Panc1 (cell line): ENCODE data around the gene EXTL1. TPM values are rescaled to one million over a fixed set of nuclear protein-coding genes. Genes with fewer than 3 reads are reported as not detected.

Experiments
- ATAC-seq: fragments of 200-7000 bp; cut with Tn5 transposase; 2 replicates; pipeline ENCODE4 v1.9.1; 2020; ENCODE audit warnings: mild to moderate bottlenecking, moderate library complexity
- BruUV-seq: library from RNA; stranded (reverse); fragments of 400-500 nt; replicated peaks from 2 replicates; lab custom pipeline; 2021; lab: Mats Ljungman, UMichigan
- CTCF ChIA-PET: fragments of 300-600 bp; sonication (Branson Sonifier 250); formaldehyde crosslinking; loops from one replicate; lab custom pipeline; 2022; ENCODE audit warnings: antibody characterized with exemption; lab: Charles Lee
- POLR2A ChIA-PET: fragments of 300-600 bp; sonication (Branson Sonifier 250); formaldehyde crosslinking; loops from one replicate; lab custom pipeline; 2022; ENCODE audit warnings: antibody characterized with exemption; lab: Charles Lee
- DNase-seq: peaks from one replicate; pipeline ENCODE4 v3.0.0-alpha.2; 2010; ENCODE audit warnings: low read depth, low spot score
- H3K27ac ChIP-seq: 2 replicates; pipeline ENCODE4 v1.5.1; 2011; ENCODE audit warnings: mild to moderate bottlenecking, low read length, inconsistent platforms
- H3K27me3 ChIP-seq: fragments of 200-500 bp; sonication (Bioruptor generic); 2 replicates; pipeline ENCODE4 v1.6.0; 2014; ENCODE audit warnings: low read length, inconsistent platforms; ENCODE audit not compliant: control insufficient read depth, insufficient read depth
- H3K36me3 ChIP-seq: fragments of 200-500 bp; sonication (Bioruptor generic); 2 replicates; pipeline ENCODE4 v1.5.1; 2014; ENCODE audit warnings: inconsistent platforms, mild to moderate bottlenecking, low read length, moderate library complexity; ENCODE audit not compliant: control insufficient read depth, insufficient read depth
- H3K4me1 ChIP-seq: 2 replicates; pipeline ENCODE4 v1.5.1; 2011; ENCODE audit warnings: inconsistent platforms, mild to moderate bottlenecking, low read length, moderate library complexity; ENCODE audit not compliant: control insufficient read depth, insufficient read depth
- H3K4me3 ChIP-seq, 2 experiments: 2 replicates each; pipeline ENCODE4 v1.5.1; 2011 to 2012; ENCODE audit warnings: low read depth in 2 of 2, low read length in 2 of 2, mild to moderate bottlenecking in 2 of 2, inconsistent platforms in 1 of 2, moderate library complexity in 1 of 2
- H3K9me3 ChIP-seq: fragments of 200-500 bp; sonication (Bioruptor generic); 2 replicates; pipeline ENCODE4 v1.5.1; 2014; ENCODE audit warnings: low read depth, mild to moderate bottlenecking, inconsistent platforms, low read length, moderate library complexity; ENCODE audit not compliant: control insufficient read depth, insufficient read depth
- CTCF ChIP-seq: fragments of 450-650 bp; IDR thresholded peaks from 2 replicates; pipeline ENCODE4 v1.5.1; 2017; ENCODE audit warnings: mild to moderate bottlenecking
- POLR2AphosphoS5 ChIP-seq: IDR thresholded peaks from 2 replicates; pipeline ENCODE4 v1.6.1; 2012; ENCODE audit warnings: mild to moderate bottlenecking, low read depth, low read length, moderate library complexity
- REST ChIP-seq, 2 experiments: IDR thresholded peaks; 2 replicates each; pipeline ENCODE4 v1.6.1; 2011 to 2012; ENCODE audit warnings: low read depth in 2 of 2, control low read depth in 1 of 2, low read length in 1 of 2, mild to moderate bottlenecking in 1 of 2, moderate library complexity in 1 of 2; ENCODE audit not compliant: insufficient read depth in 1 of 2
- SIN3A ChIP-seq: IDR thresholded peaks from 2 replicates; pipeline ENCODE4 v1.6.1; 2012; ENCODE audit warnings: low read depth, mild to moderate bottlenecking, low read length, moderate library complexity, borderline replicate concordance; ENCODE audit not compliant: insufficient read depth
- TCF7L2 ChIP-seq: IDR thresholded peaks from 2 replicates; pipeline ENCODE4 v1.6.1; 2011; ENCODE audit warnings: mild to moderate bottlenecking, low read depth, low read length, inconsistent platforms
- in situ Hi-C: cut with HindIII; loops from 2 replicates; pipeline ENCODE4 v1.10.0; 2016; ENCODE audit warnings: low sequenced_read_pairs, low pct_unique_long_range_greater_than_20kb
- intact Hi-C: fragments of 100-400 bp; cut with micrococcal nuclease; formaldehyde crosslinking; loops from one replicate; pipeline ENCODE4 v1.10.0; 2022; ENCODE audit not compliant: unreplicated experiment
- total RNA-seq: library from RNA; stranded (reverse); gene quantifications from one replicate; pipeline ENCODE4 v1.2.1, GENCODE V29; 2021; ENCODE audit not compliant: unreplicated experiment

The EXTL1 gene
- total RNA-seq, 1 experiment from 2014 or later, result 0.10 TPM

GRCh38 chr1:26006710-26007109 is 14.9 kb upstream of the EXTL1 start:
- in situ Hi-C loops (no loop called here), intact Hi-C loops (no loop called here)
- no peaks in the 10 kb centered on the region for H3K36me3 ChIP-seq
- no peaks in the 10 kb centered on the region for H3K4me1 ChIP-seq
- DNase-seq (no peak), ATAC-seq (no peak)
- H3K9me3 ChIP-seq, result no peaks in the 10 kb centered on the region
- ChIA-PET POLR2A (no interaction called here), CTCF (no interaction called here)
- TF ChIP-seq CTCF (no peak), REST (IDR thresholded peaks at IDR 0.05; ENCODE audit: insufficient read depth in 1 of 2, low read depth in 2 of 2, low read length in 1 of 2) (no peak), POLR2AphosphoS5 (no peak), TCF7L2 (no peak), SIN3A (no peak)
- no peak overlapping the region for H3K27ac ChIP-seq
- no peaks in the 10 kb centered on the region for H3K27me3 ChIP-seq
- no peak overlapping the region for H3K4me3 ChIP-seq
- no TSS peak for BruUV-seq

GRCh38 chr1:26009796-26010447 is 11.7 kb upstream of the EXTL1 start:
- CTCF ChIA-PET, result no interaction called here

More at GRCh38 chr1:26009796-26010447, 11.7 kb upstream of the EXTL1 start:
- no peak overlapping the region for H3K4me3 ChIP-seq
- TF ChIP-seq SIN3A, result no peak
- no peak for TF ChIP-seq REST (IDR thresholded peaks at IDR 0.05; ENCODE audit: insufficient read depth in 1 of 2, low read depth in 2 of 2, low read length in 1 of 2)
- TF ChIP-seq TCF7L2, result no peak
- TF ChIP-seq CTCF, result no peak
- TF ChIP-seq POLR2AphosphoS5, result no peak
- H3K27me3 ChIP-seq, result no peaks in the 10 kb centered on the region
- no peaks in the 10 kb centered on the region for H3K36me3 ChIP-seq
- DNase-seq, result no peak
- no peak overlapping the region for H3K27ac ChIP-seq
- H3K4me1 ChIP-seq, result 0 out of 2 replicates have a peak, but pooled peaks cover 3% of the 10 kb centered on the region
- peak; percentile 74 for ATAC-seq
- intact Hi-C loops, result no loop called here
- BruUV-seq, result no TSS peak
- in situ Hi-C loops, result no loop called here
- POLR2A ChIA-PET, result no interaction called here
- H3K9me3 ChIP-seq, result no peaks in the 10 kb centered on the region
